ENCODE results near the gene CHST1.

The CHST1 gene

DNA sequence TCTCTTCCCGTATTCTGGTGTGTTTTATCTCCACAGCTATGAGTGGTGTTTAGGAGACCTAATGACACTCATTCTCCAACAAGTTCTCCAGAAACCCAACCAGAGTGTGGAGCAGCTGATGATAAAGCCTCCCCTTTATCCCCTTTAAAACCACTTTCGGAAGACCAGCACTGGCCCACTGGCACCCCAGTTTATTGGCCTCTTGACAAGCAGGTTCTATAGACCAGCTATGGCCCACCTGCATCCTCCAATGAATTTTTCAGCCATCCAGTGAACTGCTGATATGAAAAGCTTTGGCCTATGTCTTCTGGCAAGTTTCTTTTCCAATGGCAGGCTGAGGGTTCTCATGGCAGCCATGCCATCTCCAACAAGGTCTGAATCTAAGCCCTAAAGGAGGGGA is 27.4 kb downstream of the CHST1 start:
- no peak for TF ChIP-seq GLIS3 (CRISPR knock-in tag; IDR thresholded peaks at IDR 0.05)
- no peak for TF ChIP-seq TCF4 (CRISPR knock-in tag; IDR thresholded peaks at IDR 0.05; ENCODE audit: borderline replicate concordance)
- no peak for TF ChIP-seq CREB5 (CRISPR knock-in tag; IDR thresholded peaks at IDR 0.05; ENCODE audit: low read depth)
- TF ChIP-seq ESRRG (CRISPR knock-in tag; IDR thresholded peaks at IDR 0.05) = no peak
- no peak for TF ChIP-seq PATZ1 (CRISPR knock-in tag; IDR thresholded peaks at IDR 0.05; ENCODE audit: borderline replicate concordance)
- TF ChIP-seq POU6F1 (CRISPR knock-in tag; IDR thresholded peaks at IDR 0.05; ENCODE audit: borderline replicate concordance, low read depth) = no peak
- no peak for TF ChIP-seq OSR1 (CRISPR knock-in tag; IDR thresholded peaks at IDR 0.05)
- no peak for ATAC-seq

DNA sequence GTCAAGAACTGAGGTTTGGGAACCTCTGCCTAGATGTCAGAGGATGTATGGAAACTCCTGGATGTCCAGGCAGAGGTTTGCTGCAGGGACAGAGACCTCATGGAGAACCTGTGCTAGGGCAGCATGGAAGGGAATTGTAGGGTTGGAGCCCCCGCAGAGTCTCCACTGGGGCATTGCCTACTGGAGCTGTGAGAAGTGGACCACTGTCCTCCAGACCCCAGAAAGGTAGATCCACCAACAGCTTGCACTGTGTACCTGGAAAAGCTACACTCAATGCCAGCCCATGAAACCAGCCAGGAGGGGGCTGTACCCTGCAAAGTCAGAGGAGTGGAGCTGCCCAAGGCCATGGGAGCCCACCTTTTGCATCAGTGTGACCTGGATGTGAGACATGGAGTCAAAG is 29.5 kb downstream of the CHST1 start:
- no peak for TF ChIP-seq OSR1 (CRISPR knock-in tag; IDR thresholded peaks at IDR 0.05)
- no peak for TF ChIP-seq ZFP3 (CRISPR knock-in tag; IDR thresholded peaks at IDR 0.05)
- no peak for TF ChIP-seq TOX (CRISPR knock-in tag; IDR thresholded peaks at IDR 0.05; ENCODE audit: borderline replicate concordance)
- TF ChIP-seq ZNF8 (CRISPR knock-in tag; IDR thresholded peaks at IDR 0.05) = no peak
- no peak for TF ChIP-seq ARNTL (CRISPR knock-in tag; IDR thresholded peaks at IDR 0.05; ENCODE audit: borderline replicate concordance, low read depth)
- TF ChIP-seq, protein P1, sequence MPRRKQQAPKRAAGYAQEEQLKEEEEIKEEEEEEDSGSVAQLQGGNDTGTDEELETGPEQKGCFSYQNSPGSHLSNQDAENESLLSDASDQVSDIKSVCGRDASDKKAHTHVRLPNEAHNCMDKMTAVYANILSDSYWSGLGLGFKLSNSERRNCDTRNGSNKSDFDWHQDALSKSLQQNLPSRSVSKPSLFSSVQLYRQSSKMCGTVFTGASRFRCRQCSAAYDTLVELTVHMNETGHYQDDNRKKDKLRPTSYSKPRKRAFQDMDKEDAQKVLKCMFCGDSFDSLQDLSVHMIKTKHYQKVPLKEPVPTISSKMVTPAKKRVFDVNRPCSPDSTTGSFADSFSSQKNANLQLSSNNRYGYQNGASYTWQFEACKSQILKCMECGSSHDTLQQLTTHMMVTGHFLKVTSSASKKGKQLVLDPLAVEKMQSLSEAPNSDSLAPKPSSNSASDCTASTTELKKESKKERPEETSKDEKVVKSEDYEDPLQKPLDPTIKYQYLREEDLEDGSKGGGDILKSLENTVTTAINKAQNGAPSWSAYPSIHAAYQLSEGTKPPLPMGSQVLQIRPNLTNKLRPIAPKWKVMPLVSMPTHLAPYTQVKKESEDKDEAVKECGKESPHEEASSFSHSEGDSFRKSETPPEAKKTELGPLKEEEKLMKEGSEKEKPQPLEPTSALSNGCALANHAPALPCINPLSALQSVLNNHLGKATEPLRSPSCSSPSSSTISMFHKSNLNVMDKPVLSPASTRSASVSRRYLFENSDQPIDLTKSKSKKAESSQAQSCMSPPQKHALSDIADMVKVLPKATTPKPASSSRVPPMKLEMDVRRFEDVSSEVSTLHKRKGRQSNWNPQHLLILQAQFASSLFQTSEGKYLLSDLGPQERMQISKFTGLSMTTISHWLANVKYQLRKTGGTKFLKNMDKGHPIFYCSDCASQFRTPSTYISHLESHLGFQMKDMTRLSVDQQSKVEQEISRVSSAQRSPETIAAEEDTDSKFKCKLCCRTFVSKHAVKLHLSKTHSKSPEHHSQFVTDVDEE (CRISPR knock-in tag; IDR thresholded peaks at IDR 0.05) = no peak
- TF ChIP-seq POU6F1 (CRISPR knock-in tag; IDR thresholded peaks at IDR 0.05; ENCODE audit: borderline replicate concordance, low read depth) = no peak
- TF ChIP-seq, protein P2, sequence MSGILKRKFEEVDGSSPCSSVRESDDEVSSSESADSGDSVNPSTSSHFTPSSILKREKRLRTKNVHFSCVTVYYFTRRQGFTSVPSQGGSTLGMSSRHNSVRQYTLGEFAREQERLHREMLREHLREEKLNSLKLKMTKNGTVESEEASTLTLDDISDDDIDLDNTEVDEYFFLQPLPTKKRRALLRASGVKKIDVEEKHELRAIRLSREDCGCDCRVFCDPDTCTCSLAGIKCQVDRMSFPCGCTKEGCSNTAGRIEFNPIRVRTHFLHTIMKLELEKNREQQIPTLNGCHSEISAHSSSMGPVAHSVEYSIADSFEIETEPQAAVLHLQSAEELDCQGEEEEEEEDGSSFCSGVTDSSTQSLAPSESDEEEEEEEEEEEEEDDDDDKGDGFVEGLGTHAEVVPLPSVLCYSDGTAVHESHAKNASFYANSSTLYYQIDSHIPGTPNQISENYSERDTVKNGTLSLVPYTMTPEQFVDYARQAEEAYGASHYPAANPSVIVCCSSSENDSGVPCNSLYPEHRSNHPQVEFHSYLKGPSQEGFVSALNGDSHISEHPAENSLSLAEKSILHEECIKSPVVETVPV (CRISPR knock-in tag; IDR thresholded peaks at IDR 0.05) = no peak
- no peak for TF ChIP-seq ISL1 (CRISPR knock-in tag; IDR thresholded peaks at IDR 0.05)
- ATAC-seq = no peak

DNA sequence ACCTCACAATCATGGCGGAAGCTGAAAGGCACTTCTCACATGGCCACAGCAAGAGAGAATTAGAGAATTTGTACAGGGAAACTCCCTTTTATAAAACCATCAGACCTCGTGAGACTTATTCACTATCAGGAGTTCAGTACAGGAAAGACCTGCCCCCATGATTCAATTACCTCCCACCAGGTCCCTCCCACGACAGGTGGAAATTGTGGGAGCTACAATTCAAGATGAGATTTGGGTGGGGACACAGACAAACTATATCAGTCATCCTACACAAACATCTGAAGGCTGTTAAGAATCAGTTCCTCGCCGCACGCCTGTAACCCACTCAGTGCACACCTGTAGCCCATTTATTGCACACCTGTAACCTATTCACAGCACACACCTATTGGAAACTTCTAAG is 39.8 kb downstream of the CHST1 start:
- no peak for ATAC-seq
- TF ChIP-seq TCF4 (CRISPR knock-in tag; IDR thresholded peaks at IDR 0.05; ENCODE audit: borderline replicate concordance) = no peak
- TF ChIP-seq PPARA (CRISPR knock-in tag; IDR thresholded peaks at IDR 0.05; ENCODE audit: borderline replicate concordance) = no peak
- no peak for TF ChIP-seq ISL1 (CRISPR knock-in tag; IDR thresholded peaks at IDR 0.05)
- TF ChIP-seq OSR1 (CRISPR knock-in tag; IDR thresholded peaks at IDR 0.05) = no peak

DNA sequence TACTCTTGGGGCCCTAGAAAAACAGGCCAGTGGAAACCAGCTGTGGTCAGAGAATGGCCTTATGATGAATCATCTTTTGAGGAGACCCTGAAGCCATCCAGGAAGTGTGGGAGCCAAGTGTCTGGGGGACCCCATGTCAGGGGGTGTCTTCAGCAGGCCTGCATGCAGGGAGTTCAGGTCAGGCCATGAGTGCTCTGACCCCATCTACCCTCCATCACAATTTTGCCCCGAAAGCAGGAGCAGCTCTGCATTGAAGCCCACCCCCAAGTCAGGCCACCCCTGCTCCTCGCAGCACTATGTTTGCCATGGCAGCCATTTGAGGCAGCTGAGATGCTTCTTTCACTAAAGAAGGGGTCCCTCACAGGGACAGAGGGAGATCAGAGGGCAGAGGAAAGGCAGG is 41.3 kb downstream of the CHST1 start:
- ATAC-seq = no peak
- TF ChIP-seq PATZ1 (CRISPR knock-in tag; IDR thresholded peaks at IDR 0.05; ENCODE audit: borderline replicate concordance) (no peak), OSR1 (CRISPR knock-in tag; IDR thresholded peaks at IDR 0.05) (no peak), TOX (CRISPR knock-in tag; IDR thresholded peaks at IDR 0.05; ENCODE audit: borderline replicate concordance) (no peak), TCF4 (CRISPR knock-in tag; IDR thresholded peaks at IDR 0.05; ENCODE audit: borderline replicate concordance) (no peak)
